Fibroblast of the aortic adventitia (primary cell): ENCODE results near the gene RAB39B. TPM values are rescaled to one million over a fixed set of nuclear protein-coding genes. Genes with fewer than 3 reads are reported as not detected.

Experiments used
- DNase-seq: peaks from one replicate; pipeline ENCODE4 v3.0.0-alpha.2; 2010; ENCODE audit warnings: low read depth
- H3K4me3 ChIP-seq: 2 replicates; pipeline ENCODE4 v1.5.1; 2011; ENCODE audit warnings: low read depth, mild to moderate bottlenecking, control low read depth, low read length, moderate library complexity
- total RNA-seq: library from RNA; depleted of rRNA; stranded (reverse); fragments of >200 nt; gene quantifications from 2 replicates; pipeline ENCODE4 v1.2.3, GENCODE V29; 2012; ENCODE audit warnings: low replicate concordance
- TF ChIP-seq, protein P1 (sequence below): IDR thresholded peaks from 2 replicates; pipeline ENCODE4 v1.5.1; 2011; ENCODE audit warnings: mild to moderate bottlenecking, low read length, control low read depth, inconsistent platforms; ENCODE audit not compliant: insufficient read depth

RAB39B gene
- total RNA-seq, 1 donor = 2.7 TPM

DNA sequence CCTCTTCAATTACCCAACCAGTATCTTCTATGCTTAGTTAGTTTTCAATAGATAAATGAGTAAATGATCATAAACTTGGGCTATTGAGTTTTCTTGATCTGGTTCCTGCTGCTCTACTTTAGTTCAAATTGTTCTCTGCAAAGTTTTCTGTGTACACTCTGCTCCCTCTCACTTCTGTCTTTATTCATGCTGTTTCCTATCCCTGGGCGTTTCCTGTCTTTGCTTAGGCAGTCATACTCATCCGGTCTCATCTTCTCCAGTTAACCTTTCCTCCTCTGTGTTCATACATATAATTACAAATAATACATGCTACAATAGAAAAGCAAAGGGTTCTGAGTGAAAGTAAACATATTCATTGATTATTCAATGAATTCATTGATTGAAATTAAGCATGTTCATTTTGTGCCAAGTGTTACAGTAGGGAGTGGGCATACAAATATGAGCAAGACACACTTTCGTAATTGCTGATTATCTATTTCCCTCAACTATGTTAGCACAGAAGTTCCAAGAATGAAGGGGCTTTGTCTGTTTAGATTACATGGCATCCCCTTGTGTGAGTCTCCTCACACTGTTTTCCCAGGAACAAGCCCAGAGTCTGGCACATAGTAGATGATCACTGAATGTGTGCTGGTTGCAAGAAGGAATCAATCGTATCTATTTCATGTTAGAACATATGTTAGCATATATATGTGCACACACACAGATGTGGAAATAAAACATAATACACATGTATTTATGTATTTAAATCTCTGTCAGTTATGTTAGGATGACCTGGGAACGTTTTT, 1.1 kb downstream of the RAB39B start:
- TF ChIP-seq, protein P1, sequence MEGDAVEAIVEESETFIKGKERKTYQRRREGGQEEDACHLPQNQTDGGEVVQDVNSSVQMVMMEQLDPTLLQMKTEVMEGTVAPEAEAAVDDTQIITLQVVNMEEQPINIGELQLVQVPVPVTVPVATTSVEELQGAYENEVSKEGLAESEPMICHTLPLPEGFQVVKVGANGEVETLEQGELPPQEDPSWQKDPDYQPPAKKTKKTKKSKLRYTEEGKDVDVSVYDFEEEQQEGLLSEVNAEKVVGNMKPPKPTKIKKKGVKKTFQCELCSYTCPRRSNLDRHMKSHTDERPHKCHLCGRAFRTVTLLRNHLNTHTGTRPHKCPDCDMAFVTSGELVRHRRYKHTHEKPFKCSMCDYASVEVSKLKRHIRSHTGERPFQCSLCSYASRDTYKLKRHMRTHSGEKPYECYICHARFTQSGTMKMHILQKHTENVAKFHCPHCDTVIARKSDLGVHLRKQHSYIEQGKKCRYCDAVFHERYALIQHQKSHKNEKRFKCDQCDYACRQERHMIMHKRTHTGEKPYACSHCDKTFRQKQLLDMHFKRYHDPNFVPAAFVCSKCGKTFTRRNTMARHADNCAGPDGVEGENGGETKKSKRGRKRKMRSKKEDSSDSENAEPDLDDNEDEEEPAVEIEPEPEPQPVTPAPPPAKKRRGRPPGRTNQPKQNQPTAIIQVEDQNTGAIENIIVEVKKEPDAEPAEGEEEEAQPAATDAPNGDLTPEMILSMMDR = no peak
- no peak for DNase-seq
- H3K4me3 ChIP-seq = no peak overlapping the region

DNA sequence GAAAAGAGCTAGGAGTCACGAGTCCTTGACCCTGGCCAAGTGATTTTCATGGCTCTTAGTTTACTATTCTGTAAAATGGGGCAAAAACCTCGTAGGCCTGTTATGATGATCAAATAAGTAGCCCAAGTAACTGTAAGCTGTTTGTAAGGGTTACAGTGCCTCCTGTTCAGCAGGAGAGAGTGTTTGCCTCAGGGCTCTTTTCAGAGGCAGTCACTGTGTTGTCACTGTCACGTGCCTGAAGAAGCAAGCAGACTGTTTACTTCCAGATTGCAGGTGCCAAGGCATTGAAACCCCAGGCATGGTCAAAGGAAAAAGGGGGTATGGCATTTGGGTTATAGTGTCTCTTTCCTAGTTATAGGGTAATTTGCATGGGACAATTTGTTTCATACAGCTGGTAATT, 4.5 kb downstream of the RAB39B start:
- no peak for DNase-seq
- no peak overlapping the region for H3K4me3 ChIP-seq
- TF ChIP-seq, protein P1 = no peak

DNA sequence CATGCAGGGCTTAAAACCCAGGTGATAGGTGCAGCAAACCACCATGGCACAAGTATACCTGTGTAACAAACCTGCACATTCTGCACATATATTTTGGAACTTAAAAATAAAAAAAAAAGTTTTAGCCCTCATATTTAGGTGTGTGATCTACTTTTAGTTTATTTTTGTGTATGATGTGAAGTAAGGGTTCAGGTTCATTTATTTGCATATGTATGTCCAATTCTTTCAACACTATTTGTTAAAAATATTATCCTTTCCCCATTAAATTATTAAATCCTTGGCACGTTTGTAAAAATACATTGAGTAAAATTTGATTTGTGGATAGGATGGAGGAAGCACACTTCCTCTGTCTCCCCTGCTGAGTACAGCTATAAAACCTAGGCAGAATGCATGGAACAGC, 12.9 kb downstream of the RAB39B start:
- DNase-seq = no peak
- TF ChIP-seq, protein P1 = no peak
- H3K4me3 ChIP-seq = no peak overlapping the region

DNA sequence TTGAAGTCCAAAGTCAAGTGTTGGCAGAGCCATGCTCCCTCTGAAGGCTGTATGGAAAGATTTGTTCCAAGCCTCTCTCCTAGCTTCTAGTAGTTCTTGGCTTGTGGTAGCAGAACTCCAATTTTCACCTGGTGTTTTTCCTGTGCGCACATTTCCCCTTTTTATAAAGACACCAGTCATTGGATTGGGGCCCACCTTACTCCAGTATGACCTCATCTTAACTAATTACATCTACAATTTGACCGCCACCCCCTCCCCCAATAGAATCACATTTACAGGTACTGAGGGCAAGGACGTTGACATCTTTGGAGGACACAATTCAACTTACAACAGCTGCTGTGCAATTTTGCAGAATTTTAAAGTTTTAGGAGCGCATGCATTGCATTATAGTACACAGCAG, 16.8 kb downstream of the RAB39B start:
- no peak overlapping the region for H3K4me3 ChIP-seq
- TF ChIP-seq, protein P1 = no peak
- DNase-seq = no peak

DNA sequence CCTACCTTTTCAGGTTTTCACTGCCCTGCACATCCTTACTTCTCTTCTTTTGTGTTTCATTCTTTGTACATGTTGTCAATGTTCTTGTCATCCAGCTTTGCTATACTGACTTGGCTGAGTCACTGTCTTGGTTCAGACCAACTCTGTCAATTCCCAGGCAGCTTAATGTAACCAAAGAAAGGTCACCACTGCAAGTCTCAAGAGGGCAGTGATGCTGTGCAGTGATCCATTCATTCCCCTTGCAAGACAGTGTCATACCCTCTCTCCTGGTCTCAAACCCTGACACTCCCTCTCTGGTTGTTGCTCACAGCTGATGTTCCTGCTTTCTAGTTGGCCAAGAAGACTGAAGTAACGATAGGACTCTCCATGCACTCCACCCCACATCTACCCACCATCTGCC, 17.5 kb downstream of the RAB39B start:
- TF ChIP-seq, protein P1 = no peak
- DNase-seq = no peak
- H3K4me3 ChIP-seq = no peak overlapping the region

DNA sequence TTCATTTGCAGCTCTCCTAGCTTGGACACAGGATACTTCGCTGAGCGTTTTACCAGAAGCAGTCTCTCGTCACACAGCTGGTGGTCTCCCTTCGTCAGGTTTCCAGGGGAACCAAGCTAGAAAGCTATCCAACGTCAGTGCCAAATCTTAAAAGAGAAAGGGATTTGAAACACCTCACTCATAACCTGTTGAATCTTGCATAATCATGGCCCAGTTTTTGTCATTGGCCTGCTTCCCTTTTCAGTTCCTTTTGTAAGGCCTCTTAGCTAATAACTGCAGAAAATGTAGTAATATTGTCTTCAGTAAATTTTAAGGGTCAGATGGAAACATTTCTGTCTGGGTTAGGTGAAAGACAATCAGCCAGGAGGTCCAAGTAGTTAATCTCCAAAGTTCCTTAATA, 22.0 kb downstream of the RAB39B start:
- no peak for DNase-seq
- TF ChIP-seq, protein P1 = no peak
- no peak overlapping the region for H3K4me3 ChIP-seq

DNA sequence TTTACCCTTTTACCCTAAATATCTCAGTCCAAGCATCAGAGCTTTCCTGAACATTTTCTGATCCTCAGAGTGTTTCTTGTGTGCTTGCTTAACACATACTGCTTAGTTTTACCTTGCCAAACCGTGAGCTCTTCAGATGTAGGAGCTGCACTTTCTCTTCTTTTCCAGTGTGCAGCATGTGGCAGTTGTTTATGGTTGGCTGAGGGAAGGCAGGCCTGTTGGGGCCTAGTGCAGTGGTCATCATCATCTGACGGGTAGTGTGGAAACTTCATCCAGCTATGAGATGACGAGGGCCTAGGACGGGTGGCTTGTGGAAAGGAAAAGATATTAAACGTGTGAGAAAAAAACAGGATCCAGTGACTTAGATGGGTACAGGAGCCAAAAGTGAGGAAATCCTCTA, 26.6 kb downstream of the RAB39B start:
- DNase-seq = no peak
- TF ChIP-seq, protein P1 = no peak
- no peak overlapping the region for H3K4me3 ChIP-seq
